ENCODE measurements around the gene GABBR2.

GABBR2 gene

DNA sequence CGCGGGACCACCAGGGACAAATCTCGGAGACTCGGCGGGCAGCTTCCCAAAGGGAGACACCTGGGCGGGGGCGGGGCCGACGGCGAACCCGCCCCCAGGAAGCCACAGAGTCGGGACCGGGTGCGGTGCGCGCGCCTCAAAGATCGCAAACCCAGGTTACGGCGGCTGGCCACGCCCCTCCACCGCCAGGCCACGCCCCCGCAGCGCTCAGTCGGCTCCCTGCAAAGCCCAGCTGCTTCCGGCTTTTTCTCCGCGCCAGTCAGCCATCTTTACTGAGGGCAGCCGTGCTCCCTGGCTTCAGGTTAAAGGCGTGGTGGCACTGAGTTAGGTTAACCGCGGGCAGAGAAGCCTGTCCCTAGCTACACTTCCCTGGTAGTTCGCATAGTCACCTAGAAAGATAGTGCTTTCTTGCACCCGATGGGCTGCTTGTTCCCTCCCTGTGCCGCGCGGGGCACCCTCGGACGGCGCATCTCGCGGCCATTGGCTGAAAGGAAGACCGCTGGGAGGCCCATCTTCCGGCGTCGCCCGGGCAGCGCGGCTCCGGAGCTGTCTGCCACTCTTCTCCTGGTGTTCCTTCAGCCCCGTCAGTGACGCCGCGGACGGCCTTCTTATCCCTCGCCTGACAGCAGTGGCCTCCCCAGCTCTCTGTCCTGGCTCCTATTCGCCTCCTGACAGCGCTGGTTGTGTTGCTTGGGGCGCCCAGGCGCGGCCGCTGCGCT is 453.0 kb downstream of the GABBR2 start, which contains the start of gene TBC1D2:
TSS of gene TBC1D2 (minus strand) at position 72 of the 719 bp plus-strand sequence. CDS start 108 bp downstream, outside the sequence.
- DNase-seq (ENCODE audit: low read depth) = peak; percentile 93

DNA sequence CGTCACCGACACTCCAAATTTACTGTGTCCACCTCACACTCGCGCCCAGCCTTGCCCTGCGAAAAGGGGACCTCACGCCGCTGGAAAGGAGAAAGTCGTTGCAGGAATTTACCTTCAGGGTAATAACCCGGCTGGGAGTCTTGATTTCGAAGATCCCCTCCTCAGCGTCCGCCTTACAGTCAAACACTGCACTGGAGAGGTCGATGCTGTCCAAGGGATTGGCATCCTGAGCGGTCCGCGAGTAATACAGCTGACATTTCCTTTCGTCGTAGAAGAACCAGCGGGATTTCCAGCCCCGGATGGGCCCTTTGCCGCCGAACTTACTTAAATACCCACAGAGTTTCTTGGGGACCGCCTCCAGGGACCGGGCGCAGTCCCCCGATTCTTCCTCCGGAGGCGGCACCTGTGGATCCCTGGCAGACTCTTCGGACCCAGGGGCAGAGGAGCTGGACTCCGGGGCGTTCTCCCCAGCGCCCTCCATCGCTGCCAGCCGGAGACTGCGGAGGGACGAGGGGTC is 453.6 kb downstream of the GABBR2 start:
- no peak for DNase-seq (ENCODE audit: low read depth)

DNA sequence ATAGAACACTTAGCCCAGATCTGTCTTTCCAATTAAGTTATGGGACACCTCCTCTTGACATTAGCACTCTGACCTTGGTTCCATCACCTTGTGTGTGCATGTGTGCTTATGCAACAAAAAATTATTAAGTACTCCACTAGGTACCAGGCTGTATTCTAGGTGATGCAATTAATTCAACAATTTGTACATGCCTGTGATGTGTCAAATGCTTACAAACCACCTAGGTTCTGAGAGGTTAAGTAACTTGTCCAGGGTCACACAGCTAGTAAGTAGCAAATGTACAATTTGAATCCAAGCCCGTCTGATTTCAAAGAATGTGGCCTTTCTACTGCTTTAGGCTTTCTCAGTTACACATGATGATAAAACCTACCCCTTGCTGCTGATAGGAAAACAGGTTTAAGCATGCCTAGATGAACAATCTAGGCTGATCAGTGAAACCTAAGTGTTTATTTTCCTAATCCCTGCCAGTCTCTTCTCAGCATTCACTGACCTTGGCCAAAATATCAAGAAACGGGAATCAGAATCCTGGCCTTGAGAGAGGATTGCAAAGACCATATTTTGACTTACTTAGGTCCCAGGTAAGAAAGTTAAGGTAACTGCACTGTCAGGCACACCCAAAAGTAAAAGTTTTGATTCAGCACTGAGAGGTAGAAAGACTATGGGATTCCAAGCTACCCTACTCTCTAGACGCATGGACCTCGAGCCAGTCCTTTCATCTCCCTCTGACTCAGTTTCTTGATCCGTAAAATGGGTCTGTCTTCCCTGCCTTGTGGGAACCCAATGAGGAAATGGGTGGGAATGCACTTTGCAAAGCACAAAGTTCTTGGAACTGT is 454.3 kb downstream of the GABBR2 start:
- no peak for DNase-seq (ENCODE audit: low read depth)

DNA sequence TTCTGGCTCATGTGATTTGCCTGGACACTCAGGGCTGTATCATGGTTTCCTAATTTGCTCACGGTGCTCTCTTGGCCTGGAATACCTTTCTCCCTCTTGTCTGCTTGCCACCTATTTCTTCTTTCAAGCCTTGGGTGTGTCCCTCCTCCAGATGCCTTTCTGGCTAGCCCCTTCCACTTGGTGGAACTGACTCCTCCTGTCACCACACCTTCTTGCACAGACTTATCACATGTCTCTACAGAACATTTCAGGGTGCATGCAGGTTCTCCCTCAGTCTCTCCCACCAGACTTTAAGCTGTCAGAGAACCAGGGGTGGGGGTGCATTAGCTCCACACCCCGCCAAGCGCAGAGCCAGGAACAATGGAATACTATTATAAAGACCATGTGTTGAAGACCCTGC is 455.2 kb downstream of the GABBR2 start:
- no peak for DNase-seq (ENCODE audit: low read depth)

DNA sequence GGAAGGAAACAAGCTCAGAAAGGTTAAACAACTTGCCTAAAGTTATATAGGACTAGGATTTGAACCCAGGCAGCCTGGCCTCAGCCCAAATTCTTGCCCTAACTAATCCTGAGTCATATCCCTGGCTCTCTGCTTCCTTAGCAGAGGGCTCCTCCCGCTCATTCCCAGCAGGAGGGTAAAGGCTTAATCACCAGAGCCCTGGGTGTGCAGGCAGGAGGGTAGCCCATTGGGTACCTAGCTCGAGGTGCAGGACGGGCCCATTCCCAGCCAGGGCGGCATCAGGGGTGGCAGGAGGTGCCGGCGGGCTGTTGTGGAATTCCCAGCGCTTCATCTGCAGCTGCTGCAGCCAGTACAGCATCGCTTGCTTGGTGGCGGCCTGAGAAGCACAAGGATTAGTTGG is 457.2 kb downstream of the GABBR2 start:
- DNase-seq (ENCODE audit: low read depth) = no peak

DNA sequence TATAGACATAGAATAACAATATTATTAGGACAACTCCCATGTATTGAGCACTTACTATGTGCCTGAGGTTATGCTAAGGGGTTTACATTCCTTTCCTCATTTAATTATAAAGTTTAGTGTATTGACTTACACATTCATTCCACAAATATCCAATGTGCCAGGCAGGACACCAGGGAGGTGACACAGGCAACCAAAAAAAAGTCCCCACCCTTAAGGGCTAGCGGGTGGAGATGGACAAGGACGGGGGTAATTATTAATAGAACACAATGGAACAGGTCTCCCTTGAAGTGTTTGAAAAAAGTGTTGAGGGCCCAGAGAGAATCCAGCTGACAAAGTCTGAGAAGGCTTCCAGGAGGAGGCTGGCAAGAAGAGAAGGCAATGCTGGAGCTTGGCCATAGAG is 459.0 kb downstream of the GABBR2 start:
- no peak for DNase-seq (ENCODE audit: low read depth)

DNA sequence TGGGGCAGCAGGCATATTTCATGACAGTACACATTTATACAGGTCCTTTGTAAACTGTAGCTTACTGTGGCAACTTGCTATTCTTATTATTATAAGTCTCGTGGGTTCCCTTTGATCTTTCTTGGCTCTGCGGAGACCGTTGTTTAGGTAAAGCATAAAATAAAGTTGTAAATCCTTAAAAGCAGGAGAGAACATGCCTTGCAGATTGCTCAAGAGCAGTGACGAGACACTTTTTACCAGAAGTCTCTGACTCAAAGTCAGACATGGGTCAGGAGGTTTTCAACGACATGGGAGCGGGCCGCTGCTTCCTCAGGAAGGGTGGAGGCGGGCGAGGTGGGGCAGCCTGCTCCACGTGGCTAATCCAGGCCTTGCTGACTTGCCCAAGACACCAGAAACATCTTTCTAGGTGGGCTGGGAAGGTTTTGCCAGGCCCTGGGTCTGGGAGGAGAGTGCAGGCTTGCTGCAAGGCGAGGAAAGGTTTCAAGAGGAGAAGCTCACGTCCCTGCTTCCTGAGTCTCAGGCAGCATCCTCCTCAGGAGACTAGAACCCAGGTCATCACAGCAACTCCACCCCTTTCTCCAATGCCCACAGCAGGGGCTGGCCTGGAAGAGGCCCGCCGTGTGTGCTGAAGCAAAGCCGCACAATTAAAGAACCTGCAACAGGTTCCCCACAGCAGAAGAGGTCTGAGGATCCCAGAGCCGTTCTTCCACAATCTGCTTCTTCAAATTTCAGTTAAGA is 459.8 kb downstream of the GABBR2 start:
- no peak for DNase-seq (ENCODE audit: low read depth)

DNA sequence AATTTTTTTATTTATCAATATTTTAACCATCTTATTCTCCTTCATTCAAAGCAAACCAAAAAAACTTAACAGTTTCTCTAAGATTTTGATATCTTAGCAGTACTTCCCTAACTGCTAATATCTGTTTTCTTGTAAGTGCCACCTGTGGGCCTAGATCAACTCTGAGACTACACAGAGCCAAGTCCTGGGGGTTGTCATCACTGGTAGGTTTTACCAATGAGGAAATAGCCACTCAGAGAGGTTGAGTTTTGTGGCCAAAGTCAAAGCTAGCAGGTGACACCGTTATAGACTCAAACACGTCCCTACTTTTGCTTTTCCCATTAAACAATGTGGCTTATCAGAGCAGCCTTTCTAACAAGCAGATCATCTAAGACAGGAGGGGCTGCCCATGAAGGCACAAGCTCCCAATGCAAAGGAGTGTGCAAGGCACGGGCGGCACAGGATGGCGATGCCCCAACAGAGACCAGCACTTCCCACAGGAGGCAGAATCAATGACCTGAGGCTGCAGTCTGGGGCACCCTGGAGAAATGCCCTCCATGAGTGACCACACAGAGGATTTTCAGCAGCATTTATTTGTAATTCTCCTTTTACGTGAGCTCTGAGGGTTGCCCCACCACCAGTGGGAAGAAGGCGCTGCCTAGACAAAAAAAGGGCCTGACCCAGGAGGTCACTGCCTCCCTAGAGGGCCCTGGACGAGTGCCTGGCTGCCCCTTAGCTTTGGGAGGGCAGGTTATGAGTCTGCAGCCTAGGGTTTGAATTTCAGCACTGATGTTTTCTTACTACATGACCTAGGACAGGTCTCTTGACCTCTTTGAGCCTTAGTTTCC is 460.7 kb downstream of the GABBR2 start:
- no peak for DNase-seq (ENCODE audit: low read depth)

DNA sequence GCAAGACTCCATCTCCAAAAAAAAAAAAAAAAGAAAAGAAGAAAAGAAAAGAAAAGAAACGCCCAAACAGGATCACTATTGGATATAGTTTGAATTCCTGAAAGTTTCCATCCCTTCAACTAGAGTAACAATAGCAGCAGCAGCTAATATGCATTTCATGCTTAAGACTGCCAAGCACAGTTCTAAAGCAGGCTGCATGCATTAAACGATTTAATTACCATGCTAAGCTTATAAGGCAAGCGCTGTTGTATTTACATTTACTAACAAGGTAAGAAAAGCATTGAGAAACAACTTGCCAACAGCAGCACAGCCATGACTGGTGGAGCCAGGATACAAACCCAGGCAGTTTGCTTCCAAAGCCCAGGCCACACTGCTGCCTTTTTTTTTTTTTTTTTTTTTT is 466.3 kb downstream of the GABBR2 start:
- no peak for DNase-seq (ENCODE audit: low read depth)

DNA sequence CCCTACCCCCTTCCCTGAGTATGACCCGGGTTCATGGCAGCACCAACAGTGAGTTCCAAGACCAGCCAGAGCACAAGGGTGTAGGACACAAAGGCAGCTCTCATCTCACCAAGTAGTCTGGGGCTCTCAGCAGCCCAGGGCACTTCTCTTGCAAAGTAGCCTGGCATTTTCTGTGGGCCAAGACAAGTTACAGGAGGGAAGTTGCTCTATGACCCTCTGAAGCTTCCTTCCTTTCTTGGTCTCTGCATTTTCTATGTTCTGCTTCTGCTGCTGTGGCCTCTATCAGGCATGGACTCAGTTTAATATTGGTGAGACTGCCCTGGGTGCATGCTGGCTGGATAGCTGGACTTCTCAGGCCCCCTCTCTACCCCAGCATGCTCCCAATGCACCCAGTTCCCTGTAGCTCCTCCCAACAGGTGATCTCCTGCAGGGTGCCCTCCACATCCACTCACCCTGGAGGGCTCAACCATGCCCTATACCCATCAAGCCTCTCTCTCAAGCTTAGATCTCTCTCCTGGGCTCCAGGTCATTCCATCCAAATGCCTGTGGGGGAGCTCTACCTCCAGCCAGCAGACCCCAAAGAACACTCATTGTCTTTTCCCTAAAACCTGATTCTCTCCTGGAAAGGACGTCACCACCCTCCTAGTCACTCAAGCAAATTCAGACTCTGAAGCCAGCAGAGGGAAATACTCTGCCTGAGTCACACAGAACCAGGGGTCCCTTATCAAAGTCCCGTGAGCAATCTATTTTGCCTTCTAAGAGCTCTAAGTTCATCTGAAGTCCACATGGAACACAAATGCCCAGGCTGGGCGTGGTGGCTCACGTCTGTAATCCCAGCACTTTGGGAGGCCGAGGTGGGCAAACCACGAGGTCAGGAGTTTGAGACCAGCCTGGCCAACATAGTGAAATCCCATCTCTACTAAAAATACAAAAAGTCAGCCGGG is 467.1 kb downstream of the GABBR2 start:
- DNase-seq (ENCODE audit: low read depth) = no peak

DNA sequence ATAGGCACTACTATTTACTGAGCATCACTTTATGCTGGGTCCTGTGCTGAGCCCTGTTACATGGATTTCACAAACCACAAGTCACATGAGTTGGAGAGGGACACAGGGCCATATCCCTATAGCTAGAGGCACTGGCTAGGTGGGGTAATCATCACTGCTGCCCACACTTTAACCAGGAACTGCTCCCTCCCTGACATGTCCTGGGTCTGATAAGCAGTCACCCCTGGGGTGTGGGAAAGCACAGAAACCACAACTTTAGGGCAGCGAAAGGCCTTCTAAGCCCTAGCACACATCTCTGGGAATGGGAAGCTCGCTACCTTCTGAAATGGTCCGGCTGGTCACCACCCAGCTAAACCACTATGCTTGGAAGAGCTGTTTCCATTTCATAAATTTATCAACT is 468.3 kb downstream of the GABBR2 start:
- no peak for DNase-seq (ENCODE audit: low read depth)
